HG03575 (cell line): ENCODE measurements around the gene ABTB2.

Experiments
- ATAC-seq: cut with Tn5 transposase; IDR thresholded peaks from one replicate; pipeline ENCODE4 v1.9.1; 2021; ENCODE audit not compliant: unreplicated experiment, insufficient number of reproducible peaks, low FRiP score; ENCODE audit errors: extremely low read depth

Gene ABTB2

DNA sequence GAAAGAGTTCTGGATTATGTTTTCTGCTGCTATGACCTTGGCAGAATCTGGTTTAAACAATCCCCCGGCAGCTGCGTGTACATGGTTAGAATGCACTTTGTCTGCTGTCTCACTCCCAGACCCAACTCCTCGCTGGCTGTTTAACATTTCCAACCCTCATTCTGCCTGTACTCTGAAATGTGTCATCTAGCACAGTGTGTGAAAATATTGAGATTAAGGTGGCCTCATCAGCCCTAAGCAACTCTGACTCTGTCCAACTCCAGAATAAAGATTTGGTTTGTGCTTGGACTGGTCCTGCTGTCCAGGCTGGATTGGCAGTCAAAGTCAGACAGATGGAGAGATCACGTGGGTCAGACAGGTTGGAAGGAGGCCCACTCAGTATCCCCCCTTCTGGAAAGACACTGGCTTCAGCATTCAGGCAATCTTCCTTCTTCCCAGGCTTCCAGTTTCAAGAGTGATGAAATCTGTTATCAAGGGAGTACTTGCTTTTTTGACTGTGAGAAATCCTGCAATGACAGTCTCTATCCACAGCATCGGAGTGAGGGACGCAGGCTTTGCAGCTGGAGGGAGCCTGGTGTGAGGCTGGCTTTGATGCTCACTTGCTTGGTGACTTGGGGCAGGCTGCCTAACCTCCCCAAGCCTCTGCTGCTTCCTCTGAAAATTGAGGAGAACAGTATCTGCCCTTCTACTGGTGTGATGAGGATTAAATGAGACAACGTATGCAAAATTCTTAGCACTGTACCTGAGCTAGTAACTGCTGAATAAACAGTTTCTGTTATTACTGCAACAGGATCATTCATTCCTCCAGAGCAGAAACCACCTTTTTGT lies 29.8 kb downstream of the ABTB2 start:
- ATAC-seq, result no peak

GRCh38 chr11:34324466-34324865 lies 33.3 kb downstream of the ABTB2 start:
- ATAC-seq, result no peak

DNA sequence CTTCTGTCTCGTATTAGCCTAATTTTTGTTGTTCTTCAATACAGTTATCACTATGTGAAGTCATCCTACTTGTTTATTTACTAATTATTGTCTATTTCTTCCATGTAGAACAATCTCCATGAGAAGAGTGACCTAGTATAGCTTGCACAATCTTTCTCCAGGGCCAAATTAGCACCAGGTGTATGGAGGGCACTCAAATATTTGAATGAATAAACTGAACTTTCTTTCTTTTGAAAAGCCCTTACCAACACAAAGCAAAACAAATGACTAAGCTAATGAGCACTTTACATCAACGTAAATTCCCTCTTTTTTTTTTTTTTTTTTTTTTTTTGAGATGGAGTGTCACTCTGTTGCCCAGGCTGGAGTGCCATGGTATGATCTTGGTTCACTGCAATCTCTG lies 34.2 kb downstream of the ABTB2 start:
- ATAC-seq, result no peak

- ATAC-seq, result no peak
Measured at GRCh38 chr11:34318111-34319037, 39.4 kb downstream of the ABTB2 start.

GRCh38 chr11:34317666-34318065 lies 40.1 kb downstream of the ABTB2 start:
- ATAC-seq, result no peak

DNA sequence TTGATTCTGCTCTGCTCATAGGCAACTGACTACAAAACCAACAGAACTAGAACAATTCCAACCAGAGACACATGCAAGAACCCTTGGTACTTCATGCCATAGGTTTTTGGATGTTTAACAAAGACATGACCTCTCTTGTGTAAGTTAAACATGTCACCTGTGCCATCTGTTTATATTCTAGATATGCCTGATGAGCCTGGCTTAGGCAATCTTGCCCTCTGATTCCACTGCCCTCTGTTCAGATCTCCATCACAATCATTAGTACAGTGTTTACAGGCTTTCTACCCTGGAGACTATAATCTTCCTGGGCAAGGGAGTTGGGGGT lies 40.8 kb downstream of the ABTB2 start:
- ATAC-seq, result no peak

DNA sequence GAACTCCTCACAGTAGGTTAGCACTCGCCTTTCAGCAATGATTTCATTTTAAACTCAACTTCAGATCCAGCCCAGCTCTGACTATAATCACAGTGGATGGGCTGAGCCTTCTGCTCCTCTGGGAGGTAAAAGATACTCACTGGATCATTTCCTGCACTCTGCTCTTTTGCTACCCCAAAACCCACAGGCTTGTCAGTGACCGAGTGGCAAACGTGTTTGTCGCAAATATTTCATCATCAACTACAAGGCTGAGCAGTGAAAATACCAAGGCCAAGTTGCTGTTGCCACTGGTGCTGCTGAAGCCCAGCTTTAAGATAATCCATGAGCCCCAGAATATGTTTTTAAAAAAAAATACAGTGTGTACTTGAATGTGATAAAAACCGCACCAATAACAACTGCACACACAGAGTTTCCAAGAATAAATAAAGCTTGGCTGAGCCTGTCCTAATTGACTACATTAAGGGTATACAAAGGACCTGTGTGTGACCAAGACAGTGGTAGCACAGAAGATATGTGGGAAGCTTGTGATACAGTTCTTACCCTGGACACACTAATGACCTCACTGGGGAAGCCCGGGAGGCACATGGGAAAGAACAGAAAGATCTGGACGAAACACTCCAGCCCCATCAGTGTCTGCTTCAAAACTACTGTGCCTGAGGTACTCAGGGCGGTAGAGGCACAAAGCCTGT lies 41.3 kb downstream of the ABTB2 start:
- ATAC-seq, result no peak

- ATAC-seq, result no peak
Measured at GRCh38 chr11:34315394-34315793, 42.4 kb downstream of the ABTB2 start.

- no peak for ATAC-seq
Measured at GRCh38 chr11:34314936-34315335, 42.9 kb downstream of the ABTB2 start.

- ATAC-seq, result no peak
Measured at GRCh38 chr11:34314176-34314575, 43.6 kb downstream of the ABTB2 start.

- ATAC-seq, result no peak
Measured at GRCh38 chr11:34313099-34313517, 44.7 kb downstream of the ABTB2 start.

DNA sequence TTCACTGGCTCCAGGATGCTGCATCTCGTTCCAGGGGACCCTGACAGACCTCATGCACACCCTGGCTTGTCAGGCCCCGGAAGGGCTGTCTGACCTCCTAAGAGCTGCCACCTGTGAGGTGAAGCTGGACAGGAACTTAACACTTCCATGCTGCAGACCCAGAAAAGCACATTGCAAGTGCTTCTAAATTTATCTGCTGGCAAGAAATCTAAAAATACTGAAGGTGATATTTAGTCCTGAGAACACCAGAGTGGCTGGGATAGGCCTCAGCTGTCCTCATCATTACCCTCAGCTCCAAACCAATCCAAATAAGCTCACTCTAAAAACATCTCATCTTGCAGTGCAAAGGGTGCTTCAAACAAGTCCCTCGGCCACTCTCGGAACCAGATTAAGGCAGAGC lies 46.7 kb downstream of the ABTB2 start:
- no peak for ATAC-seq

DNA sequence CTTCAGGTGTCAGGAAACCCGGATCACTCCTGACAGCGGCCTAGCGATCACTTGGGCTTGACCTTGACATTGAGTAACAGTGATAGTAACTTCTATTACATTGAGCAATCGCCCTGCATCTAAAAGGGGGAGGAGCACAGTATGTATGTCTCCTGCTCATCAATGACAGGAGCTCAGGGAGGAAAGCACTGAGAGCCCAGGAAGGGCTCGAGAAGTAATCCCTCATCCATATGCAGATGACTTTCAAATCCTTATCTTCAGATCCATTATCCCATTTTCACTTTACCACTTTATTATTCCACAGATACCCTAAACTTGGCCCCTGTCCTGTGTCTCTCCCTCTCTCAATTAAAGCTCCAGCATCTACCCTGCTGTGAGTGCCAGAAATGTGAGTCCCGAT lies 47.8 kb downstream of the ABTB2 start:
- no peak for ATAC-seq

DNA sequence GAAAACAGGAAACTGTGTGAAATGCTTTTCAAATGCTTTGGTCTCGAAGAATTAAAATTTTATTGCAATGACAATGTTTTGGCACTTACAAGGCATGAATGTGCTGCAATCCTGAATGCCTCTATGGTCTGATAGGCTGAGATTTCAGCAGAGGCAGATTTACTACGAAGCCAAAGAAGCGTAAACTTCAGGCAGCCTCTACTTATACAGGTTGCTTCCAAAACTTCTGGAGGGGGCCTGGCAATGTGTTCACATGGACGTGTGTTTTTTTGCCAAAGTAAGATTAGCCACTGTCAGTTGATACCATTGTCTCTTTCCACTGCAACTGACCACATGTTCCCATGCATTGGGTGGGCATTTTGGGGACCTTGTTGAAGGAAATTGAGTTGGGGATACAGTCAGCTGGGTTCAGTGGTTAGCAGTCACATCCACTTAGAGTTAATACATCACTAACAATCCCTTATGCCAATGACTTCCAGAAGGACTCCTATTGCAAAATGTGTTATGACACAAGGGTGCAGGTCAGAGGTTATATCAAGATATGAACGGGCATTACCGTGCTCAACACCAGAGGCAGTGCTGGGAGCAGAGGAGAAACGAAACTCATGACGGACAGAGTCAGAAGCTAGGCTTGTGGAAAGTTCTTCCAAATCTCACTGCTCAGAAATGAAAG lies 48.8 kb downstream of the ABTB2 start:
- ATAC-seq, result no peak

- ATAC-seq, result no peak
Measured at GRCh38 chr11:34308049-34308912, 49.5 kb downstream of the ABTB2 start.

DNA sequence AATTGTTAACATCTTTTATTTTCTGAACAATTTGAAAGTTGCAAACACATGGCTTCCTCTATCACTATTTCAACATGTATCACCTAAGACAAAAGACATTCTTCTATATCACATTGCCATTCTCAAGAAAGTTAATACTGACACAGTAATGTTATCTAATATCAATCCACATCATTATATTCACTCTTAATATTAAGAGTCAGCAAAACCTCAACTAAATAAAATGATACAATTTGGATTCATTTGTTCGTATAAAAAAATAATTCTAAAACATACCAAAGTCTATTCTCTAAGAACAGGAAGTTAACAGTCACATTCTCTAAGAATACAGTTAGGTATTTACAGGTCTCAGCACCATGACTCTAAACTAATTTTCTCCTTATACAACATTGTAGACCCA lies 52.0 kb downstream of the ABTB2 start:
- ATAC-seq, result no peak

GRCh38 chr11:34305193-34305592 lies 52.6 kb downstream of the ABTB2 start:
- ATAC-seq, result no peak

GRCh38 chr11:34303028-34303570 lies 54.7 kb downstream of the ABTB2 start:
- ATAC-seq, result no peak
